ENCODE results near the gene PLCL1.

DNA sequence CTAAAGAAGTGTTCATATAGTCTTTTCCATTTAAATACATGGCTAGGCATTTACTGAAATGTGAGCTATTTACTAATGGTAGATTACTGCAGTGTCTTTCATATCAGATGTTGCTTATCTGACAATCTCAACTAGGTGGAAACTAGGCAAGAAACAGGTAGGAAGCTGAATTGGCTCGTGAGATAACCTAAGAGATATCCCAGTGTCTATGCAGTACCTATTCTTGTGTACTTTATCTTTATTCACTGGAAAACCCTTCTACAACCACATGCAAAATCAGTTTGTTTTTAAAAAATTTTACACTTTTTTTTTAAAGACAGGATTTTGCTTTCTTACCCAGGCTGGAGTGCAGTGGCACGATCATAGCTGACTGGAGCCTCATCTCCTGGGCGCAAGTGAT is 63.8 kb downstream of the PLCL1 start:
- TF ChIP-seq POLR2AphosphoS5 (IDR thresholded peaks at IDR 0.05; ENCODE audit: low read depth, low read length) (no peak), TAF1 (IDR thresholded peaks at IDR 0.05; ENCODE audit: borderline replicate concordance, insufficient read depth, low read length) (no peak), SIN3A (IDR thresholded peaks at IDR 0.05; ENCODE audit: borderline replicate concordance, insufficient read depth, low read length) (no peak), FOXP2 (optimal IDR thresholded peaks at IDR 0.05; ENCODE audit: borderline replicate concordance, extremely low read depth, extremely low read length, insufficient read depth) (no peak)
- TF ChIP-seq, protein P1, sequence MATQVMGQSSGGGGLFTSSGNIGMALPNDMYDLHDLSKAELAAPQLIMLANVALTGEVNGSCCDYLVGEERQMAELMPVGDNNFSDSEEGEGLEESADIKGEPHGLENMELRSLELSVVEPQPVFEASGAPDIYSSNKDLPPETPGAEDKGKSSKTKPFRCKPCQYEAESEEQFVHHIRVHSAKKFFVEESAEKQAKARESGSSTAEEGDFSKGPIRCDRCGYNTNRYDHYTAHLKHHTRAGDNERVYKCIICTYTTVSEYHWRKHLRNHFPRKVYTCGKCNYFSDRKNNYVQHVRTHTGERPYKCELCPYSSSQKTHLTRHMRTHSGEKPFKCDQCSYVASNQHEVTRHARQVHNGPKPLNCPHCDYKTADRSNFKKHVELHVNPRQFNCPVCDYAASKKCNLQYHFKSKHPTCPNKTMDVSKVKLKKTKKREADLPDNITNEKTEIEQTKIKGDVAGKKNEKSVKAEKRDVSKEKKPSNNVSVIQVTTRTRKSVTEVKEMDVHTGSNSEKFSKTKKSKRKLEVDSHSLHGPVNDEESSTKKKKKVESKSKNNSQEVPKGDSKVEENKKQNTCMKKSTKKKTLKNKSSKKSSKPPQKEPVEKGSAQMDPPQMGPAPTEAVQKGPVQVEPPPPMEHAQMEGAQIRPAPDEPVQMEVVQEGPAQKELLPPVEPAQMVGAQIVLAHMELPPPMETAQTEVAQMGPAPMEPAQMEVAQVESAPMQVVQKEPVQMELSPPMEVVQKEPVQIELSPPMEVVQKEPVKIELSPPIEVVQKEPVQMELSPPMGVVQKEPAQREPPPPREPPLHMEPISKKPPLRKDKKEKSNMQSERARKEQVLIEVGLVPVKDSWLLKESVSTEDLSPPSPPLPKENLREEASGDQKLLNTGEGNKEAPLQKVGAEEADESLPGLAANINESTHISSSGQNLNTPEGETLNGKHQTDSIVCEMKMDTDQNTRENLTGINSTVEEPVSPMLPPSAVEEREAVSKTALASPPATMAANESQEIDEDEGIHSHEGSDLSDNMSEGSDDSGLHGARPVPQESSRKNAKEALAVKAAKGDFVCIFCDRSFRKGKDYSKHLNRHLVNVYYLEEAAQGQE (IDR thresholded peaks at IDR 0.05; ENCODE audit: insufficient read depth in 1 of 2, low read depth in 2 of 2, low read length in 2 of 2) = no peak

All from PFSK-1 (cell line).